Measurements from ENCODE around the gene COPE.

GRCh38 chr19:18857223-18857622, 62.0 kb downstream of the COPE start:
- TF ChIP-seq CEBPB (IDR thresholded peaks at IDR 0.05; ENCODE audit: low read depth, low read length) (no peak), BHLHE40 (IDR thresholded peaks at IDR 0.05; ENCODE audit: low read depth, low read length) (no peak), MAZ (IDR thresholded peaks at IDR 0.05; ENCODE audit: borderline replicate concordance, low read depth, low read length) (no peak), MAFK (IDR thresholded peaks at IDR 0.05; ENCODE audit: low read depth, low read length) (no peak), POLR2A (IDR thresholded peaks at IDR 0.05; ENCODE audit: low read depth, low read length) (no peak), CTCF (conservative IDR thresholded peaks at IDR 0.05; ENCODE audit: low read depth, low read length) (no peak), CHD1 (IDR thresholded peaks at IDR 0.05; ENCODE audit: low read depth, low read length) (no peak), RAD21 (IDR thresholded peaks at IDR 0.05; ENCODE audit: low read length) (no peak), RFX5 (IDR thresholded peaks at IDR 0.05; ENCODE audit: low read depth, low read length) (no peak)
- TF ChIP-seq, protein P1, sequence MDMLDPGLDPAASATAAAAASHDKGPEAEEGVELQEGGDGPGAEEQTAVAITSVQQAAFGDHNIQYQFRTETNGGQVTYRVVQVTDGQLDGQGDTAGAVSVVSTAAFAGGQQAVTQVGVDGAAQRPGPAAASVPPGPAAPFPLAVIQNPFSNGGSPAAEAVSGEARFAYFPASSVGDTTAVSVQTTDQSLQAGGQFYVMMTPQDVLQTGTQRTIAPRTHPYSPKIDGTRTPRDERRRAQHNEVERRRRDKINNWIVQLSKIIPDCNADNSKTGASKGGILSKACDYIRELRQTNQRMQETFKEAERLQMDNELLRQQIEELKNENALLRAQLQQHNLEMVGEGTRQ (IDR thresholded peaks at IDR 0.05; ENCODE audit: low read depth, low read length) = no peak
